ENCODE results near the gene PARD6B. TPM values are rescaled to one million over a fixed set of nuclear protein-coding genes. Genes with fewer than 3 reads are reported as not detected.
A peak's percentile ranks its signal among the peaks of the same experiment; 100 is the strongest.

The PARD6B gene
- total and polyA plus RNA-seq, 2 of the 4 experiments (the other 2 are of a cell fraction): 0.17 to 0.90 TPM

- no TSS peak for BruUV-seq (replicated peaks)
- H4K91ac ChIP-seq (ENCODE audit: insufficient read depth, low read depth, low read length): peak overlapping the region; percentile 89
- dilution Hi-C loops (cut with HindIII; ENCODE audit: low sequenced_read_pairs, unreplicated experiment): no loop called here
- peaks cover 4% of the 10 kb centered on the region for H3K9me1 ChIP-seq (ENCODE audit: insufficient read depth, low read length)
- no peak overlapping the region for H3K4me3 ChIP-seq (ENCODE audit: insufficient read depth, low read depth, low read length)
- no peaks in the 10 kb centered on the region for H3K9me3 ChIP-seq (ENCODE audit: control insufficient read depth, insufficient read depth, low read length)
- H2AFZ ChIP-seq (replicated peaks; ENCODE audit: low read length, poor library complexity): peak overlapping the region; percentile 96
- no peak overlapping the region for H3K4me2 ChIP-seq (ENCODE audit: low read depth, low read length)
- peak overlapping the region; percentile 72 for H4K5ac ChIP-seq (ENCODE audit: low read depth, low read length)
- peak overlapping the region; percentile 59 for H2BK5ac ChIP-seq (ENCODE audit: low read depth, low read length, poor library complexity, severe bottlenecking)
- peak overlapping the region; percentile 98 for H2AK5ac ChIP-seq (ENCODE audit: low read depth, low read length)
- TF ChIP-seq RAD21 (IDR thresholded peaks at IDR 0.05; ENCODE audit: low read length): no peak
- TF ChIP-seq MXI1 (IDR thresholded peaks at IDR 0.05; ENCODE audit: borderline replicate concordance, low read depth, low read length): no peak
- TF ChIP-seq, protein P1, sequence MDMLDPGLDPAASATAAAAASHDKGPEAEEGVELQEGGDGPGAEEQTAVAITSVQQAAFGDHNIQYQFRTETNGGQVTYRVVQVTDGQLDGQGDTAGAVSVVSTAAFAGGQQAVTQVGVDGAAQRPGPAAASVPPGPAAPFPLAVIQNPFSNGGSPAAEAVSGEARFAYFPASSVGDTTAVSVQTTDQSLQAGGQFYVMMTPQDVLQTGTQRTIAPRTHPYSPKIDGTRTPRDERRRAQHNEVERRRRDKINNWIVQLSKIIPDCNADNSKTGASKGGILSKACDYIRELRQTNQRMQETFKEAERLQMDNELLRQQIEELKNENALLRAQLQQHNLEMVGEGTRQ (IDR thresholded peaks at IDR 0.05; ENCODE audit: low read depth, low read length): no peak
- TF ChIP-seq RFX5 (IDR thresholded peaks at IDR 0.05; ENCODE audit: low read depth, low read length): no peak
- TF ChIP-seq CHD1 (IDR thresholded peaks at IDR 0.05; ENCODE audit: low read depth, low read length): no peak
- TF ChIP-seq SMC3 (IDR thresholded peaks at IDR 0.05; ENCODE audit: low read depth, low read length): no peak
- no peak for TF ChIP-seq RCOR1 (IDR thresholded peaks at IDR 0.05; ENCODE audit: insufficient replicate concordance, low read length)
- TF ChIP-seq POLR2A (IDR thresholded peaks at IDR 0.05; ENCODE audit: low read depth, low read length): no peak
- no peak for TF ChIP-seq FOS (IDR thresholded peaks at IDR 0.05; ENCODE audit: low read depth, low read length)
- no peak for TF ChIP-seq CEBPB (IDR thresholded peaks at IDR 0.05; ENCODE audit: low read depth, low read length)
- no peak for TF ChIP-seq ELK1 (IDR thresholded peaks at IDR 0.05; ENCODE audit: borderline replicate concordance, low read depth, low read length)
- no peak for TF ChIP-seq MAFK (IDR thresholded peaks at IDR 0.05; ENCODE audit: low read depth, low read length)
- no peak for TF ChIP-seq NFE2L2 (IDR thresholded peaks at IDR 0.05; ENCODE audit: low read depth, low read length)
- no peak for TF ChIP-seq BHLHE40 (IDR thresholded peaks at IDR 0.05; ENCODE audit: low read depth, low read length)
- peak overlapping the region; percentile 89 for H2BK120ac ChIP-seq (ENCODE audit: low read depth, low read length)
- peak overlapping the region; percentile 98 for H2AK9ac ChIP-seq (replicated peaks; ENCODE audit: low read depth, low read length, poor library complexity)
- ChIA-PET POLR2A (ENCODE audit: unreplicated experiment) (interaction anchor here (1.0 kb wide), 1 partner anchor 139 kb away, joined by 4 read pairs; no protein-coding TSS in a partner anchor), CTCF (interaction anchor here (0.6 to 1.6 kb wide), 5 partner anchors 24 to 157 kb away, joined by 3 to 11 read pairs (median 4); partner anchors contain the start of gene ADNP)
- no peaks in the 10 kb centered on the region for H3K36me3 ChIP-seq (ENCODE audit: control insufficient read depth, insufficient read depth, low read length)
- DNase-seq (no peak), ATAC-seq (ENCODE audit: low read depth) (no peak)
- peak overlapping the region; percentile 60; the same call in 1 of the 2 replicates for H3K23ac ChIP-seq (ENCODE audit: low read depth, low read length)
- H3K4me1 ChIP-seq (ENCODE audit: control insufficient read depth, insufficient read depth, low read length): peaks cover 17% of the 10 kb centered on the region
- peak overlapping the region; percentile 80 for H3K4ac ChIP-seq (ENCODE audit: low read depth, low read length)
- peak overlapping the region; percentile 98 for H4K8ac ChIP-seq (ENCODE audit: low read depth in 2 of 2, low read length in 2 of 2)
- H2BK20ac ChIP-seq (ENCODE audit: low read depth, low read length): peak overlapping the region; percentile 30
- H3K18ac ChIP-seq (ENCODE audit: low read depth, low read length): peak overlapping the region; percentile 11; the same call in 1 of the 2 replicates
- WGBS, 2 experiments (ENCODE audit: extremely low coverage in 2 of 2, insufficient read length in 1 of 2): 100% methylated on average over 1 of the region's 11 CpGs; no CpG with 5 or more reads in 1 of the 2 experiments
- H3K27me3 ChIP-seq (ENCODE audit: control insufficient read depth, insufficient read depth, low read length): no peaks in the 10 kb centered on the region
- no peaks in the 10 kb centered on the region for H4K20me1 ChIP-seq (ENCODE audit: insufficient read depth, low read length)
- peak overlapping the region; percentile 29; the same call in 1 of the 2 replicates for H3K56ac ChIP-seq (ENCODE audit: extremely low read depth, insufficient read depth, low read length)
- intact Hi-C loops (cut with micrococcal nuclease): loop anchor here (5.0 kb wide), 1 partner anchor 517 kb away; no protein-coding TSS in a partner anchor
- peak overlapping the region; percentile 26; the same call in 1 of the 2 replicates for H3K9ac ChIP-seq (ENCODE audit: low read depth, low read length)
- H2BK15ac ChIP-seq (ENCODE audit: low read depth, low read length): peak overlapping the region; percentile 88; the same call in 2 of the 3 replicates
- H3K79me1 ChIP-seq (ENCODE audit: low read depth in 1 of 2, low read length in 2 of 2): no peaks in the 10 kb centered on the region; a peak in 2 of 4 replicates
- in situ Hi-C loops (cut with MboI; ENCODE audit: low sequenced_read_pairs): loop anchor here (10.0 kb wide), 2 partner anchors 535 to 605 kb away; no protein-coding TSS in a partner anchor
- peak overlapping the region; percentile 66 for H3K27ac ChIP-seq (ENCODE audit: insufficient read depth, low read length)
- peak overlapping the region; percentile 41 for H3K14ac ChIP-seq (replicated peaks; ENCODE audit: low read depth, low read length)
These were observed 58.7 kb downstream of the PARD6B start for GRCh38 chr20:50789968-50790650.
